Breast epithelium (tissue), 3 donors: ENCODE measurements around the gene DESI1.

Experiments
- POLR2A ChIP-seq: fragments of 450-650 bp; IDR thresholded peaks from one replicate; pipeline ENCODE4 v1.6.1; 2016; ENCODE audit warnings: antibody characterized with exemption, mild to moderate bottlenecking, moderate library complexity
- POLR2AphosphoS5 ChIP-seq, 3 donors: sonication (generic); formaldehyde crosslinking; IDR thresholded peaks; one replicate each; pipeline ENCODE4 v1.6.1; 2017; ENCODE audit warnings: antibody characterized with exemption in 3 of 3
- TF ChIP-seq, protein P1 (sequence below), 3 donors: fragments of 450-650 bp; IDR thresholded peaks; one replicate each; pipeline ENCODE4 v1.5.1; 2016 to 2017; ENCODE audit warnings: antibody characterized with exemption in 3 of 3, mild to moderate bottlenecking in 3 of 3, moderate library complexity in 3 of 3

DNA sequence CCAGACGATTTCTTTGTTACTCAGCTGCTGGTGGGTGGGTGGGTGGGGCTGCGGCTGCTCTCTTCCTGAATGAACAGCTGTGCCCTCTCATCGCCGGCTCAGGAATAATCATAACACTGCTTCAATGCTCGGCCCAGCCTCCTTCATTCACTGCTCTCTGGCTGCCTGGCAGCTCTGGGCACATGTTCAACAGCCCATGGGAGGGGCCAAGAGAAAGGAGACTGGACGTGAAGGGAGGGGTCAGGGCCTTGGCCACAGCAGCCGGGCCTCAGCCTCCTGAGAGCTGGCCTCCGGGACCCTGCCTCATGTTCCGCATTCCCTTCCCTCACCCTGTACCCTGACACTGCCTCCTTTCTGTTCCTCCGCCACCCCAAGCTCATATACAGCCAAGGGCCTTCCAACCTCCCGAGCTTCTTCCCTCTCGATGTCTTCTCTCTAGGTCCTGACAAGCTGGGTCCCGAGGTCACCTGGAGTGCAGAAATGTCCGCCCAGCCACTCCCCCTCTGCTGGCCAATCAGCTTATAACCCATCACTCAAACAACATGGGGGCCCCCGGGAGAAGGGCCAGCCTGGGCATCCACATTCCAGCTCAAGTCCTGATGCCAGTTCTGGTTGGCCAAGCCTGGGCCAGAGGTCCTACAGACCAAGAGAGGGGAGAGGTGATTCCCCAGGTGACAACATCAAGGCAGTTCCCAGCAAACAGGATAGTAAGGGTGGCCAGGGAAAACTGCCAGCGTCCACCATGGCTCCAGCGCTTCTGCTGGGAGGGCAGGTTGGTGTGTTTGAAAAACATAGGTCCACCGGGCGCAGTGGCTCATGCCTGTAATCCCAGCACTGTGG lies 63.2 kb downstream of the DESI1 start:
- TF ChIP-seq, protein P1, sequence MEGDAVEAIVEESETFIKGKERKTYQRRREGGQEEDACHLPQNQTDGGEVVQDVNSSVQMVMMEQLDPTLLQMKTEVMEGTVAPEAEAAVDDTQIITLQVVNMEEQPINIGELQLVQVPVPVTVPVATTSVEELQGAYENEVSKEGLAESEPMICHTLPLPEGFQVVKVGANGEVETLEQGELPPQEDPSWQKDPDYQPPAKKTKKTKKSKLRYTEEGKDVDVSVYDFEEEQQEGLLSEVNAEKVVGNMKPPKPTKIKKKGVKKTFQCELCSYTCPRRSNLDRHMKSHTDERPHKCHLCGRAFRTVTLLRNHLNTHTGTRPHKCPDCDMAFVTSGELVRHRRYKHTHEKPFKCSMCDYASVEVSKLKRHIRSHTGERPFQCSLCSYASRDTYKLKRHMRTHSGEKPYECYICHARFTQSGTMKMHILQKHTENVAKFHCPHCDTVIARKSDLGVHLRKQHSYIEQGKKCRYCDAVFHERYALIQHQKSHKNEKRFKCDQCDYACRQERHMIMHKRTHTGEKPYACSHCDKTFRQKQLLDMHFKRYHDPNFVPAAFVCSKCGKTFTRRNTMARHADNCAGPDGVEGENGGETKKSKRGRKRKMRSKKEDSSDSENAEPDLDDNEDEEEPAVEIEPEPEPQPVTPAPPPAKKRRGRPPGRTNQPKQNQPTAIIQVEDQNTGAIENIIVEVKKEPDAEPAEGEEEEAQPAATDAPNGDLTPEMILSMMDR (IDR thresholded peaks at IDR 0.05) = no peak
- TF ChIP-seq POLR2A = no peak
- TF ChIP-seq POLR2AphosphoS5 (IDR thresholded peaks at IDR 0.05) = no peak
